GM10266 (cell line): ENCODE results near the gene CNNM4.

Experiments
- DNase-seq: peaks from one replicate; pipeline ENCODE4 v3.0.0; 2012; ENCODE audit errors: extremely low spot score
- TF ChIP-seq, protein P1 (sequence below): IDR thresholded peaks from 2 replicates; pipeline ENCODE4 v1.5.1; 2012; ENCODE audit warnings: mild to moderate bottlenecking, low read depth; ENCODE audit not compliant: control insufficient read depth, insufficient read depth; ENCODE audit errors: missing control alignments

The CNNM4 gene

DNA sequence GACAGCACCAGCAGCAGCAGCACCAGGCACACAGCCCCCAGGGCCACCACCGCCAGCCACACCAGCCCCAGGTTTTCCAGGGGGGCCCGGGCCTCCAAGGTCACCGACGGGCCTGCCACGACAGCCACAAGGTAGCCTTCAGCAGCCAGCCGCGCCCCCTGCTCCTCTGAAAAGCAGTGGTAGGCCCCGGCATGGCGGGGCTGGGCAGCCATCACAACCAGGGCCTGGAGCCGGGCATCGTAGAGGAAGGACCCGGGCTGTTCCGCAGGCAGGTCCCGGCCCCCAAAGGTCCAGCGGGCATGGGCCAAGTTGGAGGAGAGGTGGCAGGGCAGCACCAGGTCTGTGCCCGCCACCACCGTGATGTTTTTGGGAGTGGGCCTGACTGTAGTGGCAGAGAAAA lies 100.4 kb downstream of the CNNM4 start:
- TF ChIP-seq, protein P1, sequence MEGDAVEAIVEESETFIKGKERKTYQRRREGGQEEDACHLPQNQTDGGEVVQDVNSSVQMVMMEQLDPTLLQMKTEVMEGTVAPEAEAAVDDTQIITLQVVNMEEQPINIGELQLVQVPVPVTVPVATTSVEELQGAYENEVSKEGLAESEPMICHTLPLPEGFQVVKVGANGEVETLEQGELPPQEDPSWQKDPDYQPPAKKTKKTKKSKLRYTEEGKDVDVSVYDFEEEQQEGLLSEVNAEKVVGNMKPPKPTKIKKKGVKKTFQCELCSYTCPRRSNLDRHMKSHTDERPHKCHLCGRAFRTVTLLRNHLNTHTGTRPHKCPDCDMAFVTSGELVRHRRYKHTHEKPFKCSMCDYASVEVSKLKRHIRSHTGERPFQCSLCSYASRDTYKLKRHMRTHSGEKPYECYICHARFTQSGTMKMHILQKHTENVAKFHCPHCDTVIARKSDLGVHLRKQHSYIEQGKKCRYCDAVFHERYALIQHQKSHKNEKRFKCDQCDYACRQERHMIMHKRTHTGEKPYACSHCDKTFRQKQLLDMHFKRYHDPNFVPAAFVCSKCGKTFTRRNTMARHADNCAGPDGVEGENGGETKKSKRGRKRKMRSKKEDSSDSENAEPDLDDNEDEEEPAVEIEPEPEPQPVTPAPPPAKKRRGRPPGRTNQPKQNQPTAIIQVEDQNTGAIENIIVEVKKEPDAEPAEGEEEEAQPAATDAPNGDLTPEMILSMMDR, result no peak
- DNase-seq, result no peak
